Mucosa of stomach (tissue), 1 donor: ENCODE measurements around the gene NAXE.
"Not testable (repeated sequence)": the region's sequence is repeated elsewhere in the genome, so short reads cannot be mapped to it uniquely, and the experiment has no call there.

Source experiments
- H3K27me3 ChIP-seq: one replicate; pipeline ENCODE4 v1.7.0; 2013; ENCODE audit warnings: mild to moderate bottlenecking, low read length; ENCODE audit not compliant: control insufficient read depth, insufficient read depth
- H3K36me3 ChIP-seq: one replicate; pipeline ENCODE4 v1.7.0; 2013; ENCODE audit warnings: low read length; ENCODE audit not compliant: control insufficient read depth, insufficient read depth
- H3K4me1 ChIP-seq: one replicate; pipeline ENCODE4 v1.7.0; 2013; ENCODE audit warnings: mild to moderate bottlenecking, low read length; ENCODE audit not compliant: control insufficient read depth, insufficient read depth
- H3K4me3 ChIP-seq: one replicate; pipeline ENCODE4 v1.7.0; 2013; ENCODE audit warnings: low read length
- H3K9ac ChIP-seq: one replicate; pipeline ENCODE4 v1.7.0; 2013; ENCODE audit warnings: mild to moderate bottlenecking, low read length, moderate library complexity
- H3K9me3 ChIP-seq: one replicate; pipeline ENCODE4 v1.7.0; 2013; ENCODE audit warnings: mild to moderate bottlenecking, low read length, moderate library complexity; ENCODE audit not compliant: control insufficient read depth
- donor health status: Pancreatic carcinoma.

The NAXE gene

DNA sequence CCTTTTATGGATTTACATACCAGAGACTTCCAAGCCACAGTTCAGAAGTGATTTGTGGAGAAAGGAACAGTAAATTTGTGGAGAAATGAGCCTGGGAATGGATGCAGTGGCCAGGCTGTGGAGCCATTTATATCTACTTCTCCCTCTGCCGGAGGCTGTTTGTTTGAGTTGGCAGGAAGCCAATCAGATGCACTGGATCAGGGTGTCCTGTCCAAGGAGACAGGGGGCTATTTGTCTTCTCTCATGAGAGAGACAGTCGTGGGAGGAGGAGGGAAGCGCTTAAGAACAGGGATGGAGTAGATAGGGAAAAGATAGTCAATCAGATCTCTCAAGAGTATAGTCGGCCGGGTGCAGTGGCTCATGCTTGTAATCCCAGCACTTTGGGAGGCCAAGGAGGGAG lies 24.9 kb downstream of the NAXE start:
- Histone ChIP-seq H3K27me3 (peaks cover 31% of the 10 kb centered on the region), H3K4me3 (no peak overlapping the region)

DNA sequence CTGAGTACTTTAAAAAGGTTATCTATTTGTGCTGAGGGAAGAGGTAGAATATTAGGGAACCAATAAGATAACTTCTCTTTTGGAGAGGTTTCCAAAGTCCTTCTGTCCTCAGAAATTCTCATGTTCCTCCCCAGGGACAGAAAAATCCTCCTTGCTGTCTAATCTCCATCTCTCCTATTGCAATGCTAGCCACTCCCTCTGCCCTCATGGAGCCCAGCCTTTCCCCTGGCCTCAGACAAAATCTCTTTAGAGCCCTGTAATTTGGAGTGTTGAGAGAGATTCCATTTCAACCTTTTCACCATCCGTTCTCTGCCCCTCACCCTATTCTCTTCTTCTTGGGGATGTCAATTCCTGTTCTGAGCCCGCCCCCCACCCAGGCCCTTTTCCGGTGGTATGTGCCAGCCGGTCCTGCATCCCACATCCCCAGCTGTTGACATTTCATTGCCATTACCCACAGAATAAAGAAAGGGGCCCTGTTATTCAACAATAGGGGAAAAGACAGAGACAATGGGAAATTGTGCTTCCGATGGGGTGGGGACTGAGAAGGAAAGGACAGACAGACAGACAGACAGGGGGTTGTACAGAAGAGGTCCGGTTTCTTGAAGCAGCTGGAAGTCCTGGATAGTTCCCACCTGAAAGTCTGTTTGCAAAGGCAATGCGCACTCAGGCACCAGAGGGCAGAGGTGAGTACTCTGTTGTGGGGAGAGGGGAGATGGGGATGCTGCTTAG lies 27.4 kb downstream of the NAXE start, which contains the start of gene HAPLN2:
TSS of gene HAPLN2 (plus strand) at position 563 of the 729 bp plus-strand sequence. CDS start 4,076 bp downstream, outside the sequence.
- Histone ChIP-seq H3K36me3 (no peaks in the 10 kb centered on the region), H3K4me1 (peaks cover 13% of the 10 kb centered on the region), H3K9me3 (no peaks in the 10 kb centered on the region), H3K27me3 (peaks cover 46% of the 10 kb centered on the region), H3K9ac (no peak within 1 kb of the TSS), H3K4me3 (no peak within 1 kb of the TSS)

More for the DNA sequence above, 24.9 kb downstream of the NAXE start:
- Histone ChIP-seq H3K4me1 (peaks cover 8% of the 10 kb centered on the region), H3K36me3 (no peaks in the 10 kb centered on the region), H3K9ac (no peak overlapping the region), H3K9me3 (no peaks in the 10 kb centered on the region)

DNA sequence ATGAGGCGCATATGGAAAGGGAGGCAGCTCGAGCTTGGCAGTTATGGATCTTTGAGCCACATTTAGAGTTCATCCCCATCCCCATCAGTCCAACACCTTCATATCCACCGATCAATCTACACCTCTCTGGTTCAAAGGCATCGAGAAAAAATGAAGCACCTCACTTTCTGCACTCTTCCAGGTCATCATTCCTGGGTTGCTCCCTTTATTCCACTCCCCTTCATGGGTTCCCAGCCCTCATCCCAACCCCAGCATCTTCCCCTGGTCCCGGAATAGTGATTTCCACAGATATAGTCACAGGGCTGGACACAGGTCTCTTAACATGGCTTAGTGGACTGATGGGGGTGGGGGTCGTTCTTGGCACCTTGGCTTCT lies 28.0 kb downstream of the NAXE start:
- Histone ChIP-seq H3K9me3 (no peaks in the 10 kb centered on the region), H3K4me1 (peaks cover 19% of the 10 kb centered on the region), H3K4me3 (no peak overlapping the region), H3K36me3 (no peaks in the 10 kb centered on the region), H3K9ac (no peak overlapping the region), H3K27me3 (peaks cover 52% of the 10 kb centered on the region)

DNA sequence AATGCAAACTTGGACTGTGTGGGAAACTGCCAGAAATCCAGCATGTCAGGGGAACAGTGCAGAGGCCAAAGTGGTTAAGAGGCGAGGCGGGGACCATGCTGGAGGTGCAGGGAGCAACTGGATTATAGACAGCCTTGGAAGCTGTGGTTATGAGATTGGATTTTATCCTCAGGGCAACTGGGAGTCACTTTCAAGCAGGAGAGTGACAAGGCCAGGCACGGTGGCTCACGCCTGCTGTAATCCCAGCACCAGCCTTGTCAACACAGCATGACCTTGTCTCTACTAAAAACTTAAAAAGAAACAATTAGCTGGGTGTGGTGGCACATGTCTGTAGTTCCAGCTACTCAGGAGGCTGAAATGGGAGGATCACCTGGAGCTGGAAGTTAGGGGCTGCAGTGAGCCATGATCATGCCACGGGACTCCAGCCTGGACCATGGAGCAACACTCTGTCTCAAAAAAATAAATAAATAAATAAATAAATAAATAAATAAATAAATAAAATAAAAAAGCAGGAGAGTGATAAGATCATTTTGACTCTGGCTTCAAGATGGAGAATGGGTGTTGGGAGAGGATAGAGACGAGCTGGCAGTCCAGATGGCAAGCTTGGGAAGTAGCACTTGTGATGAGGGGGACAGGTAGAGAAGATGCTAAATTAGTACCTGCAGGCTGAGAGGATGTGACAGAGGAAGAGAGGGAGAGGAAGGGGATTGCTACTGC lies 31.2 kb downstream of the NAXE start:
- Histone ChIP-seq H3K9me3 (no peaks in the 10 kb centered on the region), H3K9ac (no peak overlapping the region), H3K36me3 (no peaks in the 10 kb centered on the region), H3K27me3 (peaks cover 79% of the 10 kb centered on the region), H3K4me1 (peaks cover 20% of the 10 kb centered on the region), H3K4me3 (no peak overlapping the region)

DNA sequence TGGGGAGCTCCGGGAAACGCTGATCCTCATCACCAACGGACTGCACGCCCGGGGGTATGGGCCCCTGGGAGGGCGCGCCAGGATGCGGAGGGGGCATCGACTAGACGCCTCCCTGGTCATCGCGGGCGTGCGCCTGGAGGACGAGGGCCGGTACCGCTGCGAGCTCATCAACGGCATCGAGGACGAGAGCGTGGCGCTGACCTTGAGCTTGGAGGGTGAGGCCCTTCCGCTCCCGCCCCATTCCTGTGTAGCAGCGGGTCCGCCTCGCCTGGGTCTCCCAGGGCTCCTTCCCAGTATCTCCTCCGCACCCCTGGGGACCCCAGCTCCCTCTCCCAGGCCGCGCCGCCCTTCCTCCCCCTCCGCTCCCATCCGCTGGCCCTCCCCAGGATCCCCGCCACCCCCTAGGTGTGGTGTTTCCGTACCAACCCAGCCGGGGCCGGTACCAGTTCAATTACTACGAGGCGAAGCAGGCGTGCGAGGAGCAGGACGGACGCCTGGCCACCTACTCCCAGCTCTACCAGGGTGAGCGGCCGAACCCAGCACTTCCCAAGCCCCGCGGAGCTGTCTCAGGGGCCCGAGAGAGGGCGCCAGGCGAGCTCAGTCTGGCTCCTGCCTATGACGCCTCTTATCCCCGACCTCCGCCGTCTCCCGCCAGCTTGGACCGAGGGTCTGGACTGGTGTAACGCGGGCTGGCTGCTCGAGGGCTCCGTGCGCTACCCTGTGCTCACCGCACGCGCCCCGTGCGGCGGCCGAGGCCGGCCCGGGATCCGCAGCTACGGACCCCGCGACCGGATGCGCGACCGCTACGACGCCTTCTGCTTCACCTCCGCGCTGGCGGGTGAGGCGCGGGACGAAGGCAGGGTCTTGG lies 32.6 kb downstream of the NAXE start:
- no peak overlapping the region for H3K9ac ChIP-seq
- peaks cover 78% of the 10 kb centered on the region for H3K27me3 ChIP-seq
- H3K9me3 ChIP-seq = no peaks in the 10 kb centered on the region
- peaks cover 20% of the 10 kb centered on the region for H3K4me1 ChIP-seq
- no peak overlapping the region for H3K4me3 ChIP-seq
- H3K36me3 ChIP-seq = no peaks in the 10 kb centered on the region

DNA sequence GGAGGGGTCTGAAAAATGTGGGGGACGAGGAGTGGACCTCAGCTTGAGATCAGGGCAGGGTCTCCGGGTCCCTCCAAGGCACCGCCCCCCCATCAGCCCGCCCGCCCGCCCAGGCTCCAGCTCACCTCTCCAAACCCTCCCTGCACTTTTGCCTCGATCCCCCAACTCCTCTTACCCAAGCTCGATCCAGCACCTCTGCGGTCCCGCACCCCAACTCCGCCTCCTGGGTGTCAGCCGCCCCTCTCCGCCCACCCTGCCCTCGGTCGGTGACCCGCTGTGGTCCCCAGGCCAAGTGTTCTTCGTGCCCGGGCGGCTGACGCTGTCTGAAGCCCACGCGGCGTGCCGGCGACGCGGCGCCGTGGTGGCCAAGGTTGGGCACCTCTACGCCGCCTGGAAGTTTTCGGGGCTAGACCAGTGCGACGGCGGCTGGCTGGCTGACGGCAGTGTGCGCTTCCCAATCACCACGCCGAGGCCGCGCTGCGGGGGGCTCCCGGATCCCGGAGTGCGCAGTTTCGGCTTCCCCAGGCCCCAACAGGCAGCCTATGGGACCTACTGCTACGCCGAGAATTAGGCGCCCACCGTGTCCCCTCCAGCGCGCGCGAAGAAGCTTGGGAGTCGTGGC lies 33.3 kb downstream of the NAXE start:
- peaks cover 20% of the 10 kb centered on the region for H3K4me1 ChIP-seq
- no peak overlapping the region for H3K4me3 ChIP-seq
- H3K9me3 ChIP-seq = no peaks in the 10 kb centered on the region
- peaks cover 71% of the 10 kb centered on the region for H3K27me3 ChIP-seq
- no peak overlapping the region for H3K9ac ChIP-seq
- H3K36me3 ChIP-seq = no peaks in the 10 kb centered on the region

DNA sequence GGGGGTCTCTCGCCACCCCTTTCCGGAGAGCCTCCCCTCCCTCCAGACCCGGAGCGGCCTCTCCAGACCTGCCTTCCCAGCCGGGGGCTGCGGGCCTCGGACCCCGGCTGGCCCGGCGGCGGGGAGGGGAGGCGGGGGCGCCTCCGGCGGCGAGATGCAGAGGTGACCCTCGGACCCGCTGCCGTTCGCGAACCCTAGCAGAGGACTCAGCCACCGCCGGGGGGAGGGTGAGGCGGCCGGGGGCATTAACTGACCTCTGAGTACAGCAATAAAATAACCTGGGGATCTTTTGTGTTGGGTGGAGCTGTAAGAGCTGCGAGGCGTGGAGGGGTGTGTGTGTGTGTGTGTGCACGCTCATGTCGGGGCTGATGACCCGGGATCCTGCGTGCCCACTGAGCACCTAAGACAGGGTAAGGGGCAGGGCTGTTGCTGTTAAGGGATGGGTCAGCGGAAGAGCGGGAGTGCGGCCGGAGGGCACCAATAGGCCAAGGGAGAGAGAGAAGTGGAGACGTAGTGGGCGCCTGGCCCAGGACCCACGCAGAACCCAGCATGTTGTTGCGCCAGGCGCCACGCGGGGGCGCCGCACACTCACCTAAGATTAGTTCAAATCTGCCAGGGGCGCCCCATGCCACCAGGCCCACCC lies 34.0 kb downstream of the NAXE start:
- Histone ChIP-seq H3K9ac (no peak overlapping the region), H3K4me1 (peaks cover 20% of the 10 kb centered on the region), H3K9me3 (no peaks in the 10 kb centered on the region), H3K27me3 (peaks cover 73% of the 10 kb centered on the region), H3K36me3 (no peaks in the 10 kb centered on the region), H3K4me3 (no peak overlapping the region)

DNA sequence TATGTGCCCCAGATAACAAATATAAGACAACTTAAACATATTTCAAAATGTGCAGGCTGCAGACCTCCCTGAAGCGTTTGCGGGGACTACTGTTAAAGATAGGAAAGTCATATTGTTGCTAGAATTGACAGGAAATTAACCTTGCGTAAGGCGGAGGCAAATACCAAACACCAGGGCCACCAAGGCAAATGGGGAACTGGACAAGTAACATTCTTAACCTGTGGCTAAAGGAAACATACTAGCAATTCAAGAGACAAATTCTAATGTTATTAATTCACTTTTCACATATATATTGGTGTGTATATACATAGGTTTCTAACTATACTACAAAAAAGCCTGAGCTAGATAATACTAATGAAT lies 34.5 kb downstream of the NAXE start:
- Histone ChIP-seq H3K4me3 (no peak overlapping the region), H3K4me1 (peaks cover 20% of the 10 kb centered on the region), H3K9ac (no peak overlapping the region), H3K9me3 (no peaks in the 10 kb centered on the region), H3K36me3 (no peaks in the 10 kb centered on the region), H3K27me3 (peaks cover 68% of the 10 kb centered on the region)

DNA sequence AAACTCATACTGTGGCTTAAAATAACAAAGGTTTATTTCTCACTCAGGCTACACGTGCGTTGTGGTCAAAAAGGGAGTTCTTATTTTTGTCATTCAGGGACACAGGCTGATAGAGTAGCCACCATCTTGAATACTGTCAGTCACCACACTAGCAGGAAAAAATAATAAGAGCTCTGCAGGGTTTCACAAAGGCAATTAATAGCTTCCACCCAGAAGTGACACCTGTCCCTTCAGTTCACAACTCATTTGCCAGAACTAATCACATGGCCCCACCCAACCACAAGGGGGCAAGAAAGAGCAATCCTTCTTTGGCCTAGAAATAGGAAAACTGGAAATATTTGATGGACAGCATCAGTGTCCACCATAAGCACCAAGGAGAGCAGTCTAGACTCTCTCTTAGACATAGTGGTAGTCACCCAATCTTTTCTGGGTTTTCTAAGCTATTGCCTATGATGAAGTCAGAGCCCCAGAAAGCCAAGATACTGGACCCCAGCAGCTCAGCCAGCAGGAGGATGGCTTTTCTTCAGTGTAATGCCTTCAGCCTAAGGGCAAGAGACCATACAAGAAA lies 35.8 kb downstream of the NAXE start:
- Histone ChIP-seq H3K27me3 (peaks cover 66% of the 10 kb centered on the region), H3K9me3 (no peaks in the 10 kb centered on the region), H3K4me3 (no peak overlapping the region), H3K36me3 (no peaks in the 10 kb centered on the region), H3K4me1 (peaks cover 20% of the 10 kb centered on the region), H3K9ac (no peak overlapping the region)

DNA sequence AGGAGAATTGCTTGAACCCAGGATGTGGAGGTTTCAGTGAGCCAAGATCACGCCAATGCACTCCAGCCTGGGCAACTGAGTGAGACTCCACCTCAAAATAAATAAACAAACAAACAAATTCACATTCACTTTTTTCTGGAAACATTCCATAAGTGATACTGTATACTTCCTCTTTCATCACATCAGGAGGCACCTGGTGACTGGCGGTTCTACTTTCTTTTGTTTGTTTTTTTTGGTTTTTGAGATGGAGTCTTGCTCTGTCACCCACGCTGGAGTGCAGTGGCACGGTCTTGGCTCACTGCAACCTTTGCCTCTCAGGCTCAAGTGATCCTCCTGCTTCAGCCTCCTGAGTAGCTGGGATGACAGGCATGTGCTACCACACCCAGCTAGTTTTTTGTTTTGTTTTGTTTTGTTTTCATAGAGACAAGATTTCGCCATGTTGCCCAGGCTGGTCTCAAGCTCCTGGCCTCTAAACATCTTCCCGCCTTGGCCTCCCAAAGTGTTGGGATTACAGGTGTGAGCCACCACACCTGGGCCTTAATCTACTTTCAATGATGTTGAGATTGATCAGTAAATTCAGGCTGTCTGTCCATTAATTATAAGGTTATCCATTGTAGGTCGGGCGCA lies 38.4 kb downstream of the NAXE start:
- H3K9ac ChIP-seq = no peak overlapping the region
- peaks cover 8% of the 10 kb centered on the region for H3K4me1 ChIP-seq
- H3K9me3 ChIP-seq = no peaks in the 10 kb centered on the region
- peaks cover 61% of the 10 kb centered on the region for H3K27me3 ChIP-seq
- no peak overlapping the region for H3K4me3 ChIP-seq
- no peaks in the 10 kb centered on the region for H3K36me3 ChIP-seq

DNA sequence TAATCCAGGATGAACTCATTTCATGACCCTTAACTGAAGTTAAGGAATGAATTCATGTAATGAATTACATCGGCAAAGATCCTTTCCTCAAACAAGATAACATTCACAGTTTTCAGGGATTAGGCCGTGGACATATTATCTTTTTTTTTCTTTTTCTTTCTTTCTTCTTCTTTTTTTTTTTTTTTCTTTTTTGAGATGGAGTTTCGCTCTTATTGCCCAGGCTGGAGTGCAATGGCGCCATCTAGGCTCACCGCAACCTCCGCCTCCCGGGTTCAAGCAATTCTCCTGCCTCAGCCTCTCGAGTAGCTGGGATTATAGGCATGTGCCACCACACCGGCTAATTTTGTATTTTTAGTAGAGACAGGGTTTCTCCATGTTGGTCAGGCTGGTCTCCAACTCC lies 39.6 kb downstream of the NAXE start:
- H3K27me3 ChIP-seq = peaks cover 51% of the 10 kb centered on the region
- H3K36me3 ChIP-seq, H3K4me1 ChIP-seq, H3K4me3 ChIP-seq, H3K9me3 ChIP-seq, H3K9ac ChIP-seq: not testable (repeated sequence)
